Choroid plexus epithelial cell (primary cell): ENCODE data around the gene ZNF444.

Experiments
- DNase-seq: peaks from one replicate; pipeline ENCODE4 v3.0.0-alpha.2; 2010; ENCODE audit warnings: low read depth
- H3K4me3 ChIP-seq: 2 replicates; pipeline ENCODE4 v1.5.1; 2011; ENCODE audit warnings: low read depth, mild to moderate bottlenecking, control low read depth, low read length, moderate library complexity
- TF ChIP-seq, protein P1 (sequence below): conservative IDR thresholded peaks from 2 replicates; pipeline ENCODE4 v1.5.1; 2011; ENCODE audit warnings: low read depth, mild to moderate bottlenecking, control low read depth, inconsistent platforms, low read length, moderate library complexity

ZNF444 gene

GRCh38 chr19:56140583-56141416 lies at the start of gene ZNF444:
Gene ZNF444 (plus strand): TSS chr19:56141287. CDS start chr19:56146912, 5,625 bp downstream.
- TF ChIP-seq, protein P1, sequence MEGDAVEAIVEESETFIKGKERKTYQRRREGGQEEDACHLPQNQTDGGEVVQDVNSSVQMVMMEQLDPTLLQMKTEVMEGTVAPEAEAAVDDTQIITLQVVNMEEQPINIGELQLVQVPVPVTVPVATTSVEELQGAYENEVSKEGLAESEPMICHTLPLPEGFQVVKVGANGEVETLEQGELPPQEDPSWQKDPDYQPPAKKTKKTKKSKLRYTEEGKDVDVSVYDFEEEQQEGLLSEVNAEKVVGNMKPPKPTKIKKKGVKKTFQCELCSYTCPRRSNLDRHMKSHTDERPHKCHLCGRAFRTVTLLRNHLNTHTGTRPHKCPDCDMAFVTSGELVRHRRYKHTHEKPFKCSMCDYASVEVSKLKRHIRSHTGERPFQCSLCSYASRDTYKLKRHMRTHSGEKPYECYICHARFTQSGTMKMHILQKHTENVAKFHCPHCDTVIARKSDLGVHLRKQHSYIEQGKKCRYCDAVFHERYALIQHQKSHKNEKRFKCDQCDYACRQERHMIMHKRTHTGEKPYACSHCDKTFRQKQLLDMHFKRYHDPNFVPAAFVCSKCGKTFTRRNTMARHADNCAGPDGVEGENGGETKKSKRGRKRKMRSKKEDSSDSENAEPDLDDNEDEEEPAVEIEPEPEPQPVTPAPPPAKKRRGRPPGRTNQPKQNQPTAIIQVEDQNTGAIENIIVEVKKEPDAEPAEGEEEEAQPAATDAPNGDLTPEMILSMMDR, result no peak
- peak within 1 kb of the TSS; percentile 70 for H3K4me3 ChIP-seq
- DNase-seq, result peak; percentile 100

GRCh38 chr19:56091751-56092546 lies 49.1 kb upstream of the ZNF444 start:
- DNase-seq, result no peak
- TF ChIP-seq, protein P1, result no peak
- H3K4me3 ChIP-seq, result no peak overlapping the region

DNA sequence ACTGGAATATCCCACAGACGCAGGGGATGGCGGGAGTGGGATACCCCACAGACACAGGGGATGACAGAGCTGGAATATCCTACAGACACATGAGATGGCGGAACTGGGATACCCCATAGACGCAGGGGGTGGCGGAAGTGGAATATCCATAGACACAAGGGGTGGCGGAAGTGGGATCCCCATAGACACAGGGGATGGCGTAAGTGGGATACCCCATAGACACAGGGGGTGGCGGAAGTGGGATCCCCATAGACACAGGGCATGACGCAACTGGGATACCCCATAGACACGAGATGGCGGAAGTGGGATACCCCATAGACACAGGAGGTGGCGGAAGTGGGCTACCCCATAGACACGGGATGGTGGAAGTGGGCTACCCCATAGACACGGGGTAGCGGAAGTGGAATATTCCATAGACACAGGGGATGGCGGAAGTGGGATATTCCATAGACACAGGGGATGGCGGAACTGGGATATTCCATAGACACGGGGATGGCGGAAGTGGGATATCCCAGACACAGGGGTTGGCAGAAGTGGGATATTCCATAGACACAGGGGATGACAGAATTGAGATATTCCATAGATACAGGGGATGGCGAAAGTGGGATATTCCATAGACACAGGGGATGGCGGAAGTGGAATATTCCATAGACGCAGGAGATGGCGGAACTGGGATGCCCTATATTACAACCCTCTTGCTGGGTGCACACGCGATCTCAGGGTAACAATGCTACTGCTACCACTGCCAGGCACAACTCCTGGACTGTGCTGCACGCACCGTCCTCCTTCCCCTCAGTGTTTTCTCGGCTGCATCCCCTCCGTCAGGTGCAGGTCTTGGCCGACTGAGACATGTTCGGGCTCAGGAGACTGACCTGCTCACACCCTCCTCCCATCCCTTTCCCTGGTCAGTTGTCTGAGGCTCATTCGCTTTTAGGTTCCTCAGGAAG lies 48.1 kb upstream of the ZNF444 start:
- TF ChIP-seq, protein P1, result no peak
- no peak for DNase-seq
- no peak overlapping the region for H3K4me3 ChIP-seq

GRCh38 chr19:56094449-56094848 lies 46.6 kb upstream of the ZNF444 start:
- H3K4me3 ChIP-seq, result no peak overlapping the region
- TF ChIP-seq, protein P1, result no peak
- no peak for DNase-seq

DNA sequence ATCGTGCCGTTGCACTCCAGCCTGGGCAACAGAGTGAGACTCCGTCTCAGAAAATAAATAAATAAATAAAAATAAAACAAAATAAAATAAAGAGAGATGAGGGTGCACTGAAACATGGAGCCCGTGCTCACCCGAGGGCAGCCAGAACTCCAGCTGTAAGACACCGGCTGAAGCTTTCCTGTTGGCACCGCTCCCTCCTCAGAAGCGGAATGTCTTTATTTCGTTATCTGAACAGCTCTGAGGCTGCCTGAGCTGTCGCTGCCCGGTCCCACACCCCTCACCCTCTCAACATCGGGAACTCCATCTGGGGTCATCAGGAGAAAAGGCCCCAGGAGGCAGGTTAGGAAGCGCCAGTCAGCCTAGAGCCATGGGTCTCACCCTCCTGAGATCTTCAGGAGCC lies 44.4 kb upstream of the ZNF444 start:
- TF ChIP-seq, protein P1, result no peak
- no peak overlapping the region for H3K4me3 ChIP-seq
- DNase-seq, result no peak

- H3K4me3 ChIP-seq, result no peak overlapping the region
- DNase-seq, result no peak
- TF ChIP-seq, protein P1, result no peak
Observed at GRCh38 chr19:56097306-56097705, 43.8 kb upstream of the ZNF444 start.
